A549 (cell line): ENCODE results near the gene CDH6.

Source experiments
- CEBPB ChIP-seq, 2 experiments: fragments of >200 bp in 1 of 2; sonication (Bioruptor Twin) in 1 of 2; formaldehyde crosslinking in 1 of 2; IDR thresholded peaks; 2 replicates each; pipeline ENCODE4 v1.6.1; 2012 to 2016
- CHD2 ChIP-seq: fragments of 150-350 bp; IDR thresholded peaks from 2 replicates; pipeline ENCODE4 v1.6.1; 2014; ENCODE audit warnings: low read length; ENCODE audit not compliant: partially characterized antibody
- CHD4 ChIP-seq: fragments of 200-600 bp; sonication (generic); IDR thresholded peaks from 2 replicates; pipeline ENCODE4 v1.6.1; 2016; ENCODE audit warnings: antibody characterized with exemption, mild to moderate bottlenecking, borderline replicate concordance
- CTCF ChIP-seq: fragments of >200 bp; sonication (Bioruptor Twin); formaldehyde crosslinking; IDR thresholded peaks from 3 replicates; pipeline ENCODE4 v1.5.1; 2016
- HDAC2 ChIP-seq: fragments of 200-600 bp; sonication (generic); IDR thresholded peaks from 2 replicates; pipeline ENCODE4 v1.6.1; 2016
- MAFK ChIP-seq: fragments of 450-650 bp; IDR thresholded peaks from 2 replicates; pipeline ENCODE4 v1.6.1; 2014; ENCODE audit not compliant: partially characterized antibody
- MAZ ChIP-seq: fragments of 150-350 bp; IDR thresholded peaks from 2 replicates; pipeline ENCODE4 v1.6.1; 2014; ENCODE audit warnings: antibody characterized with exemption, low read depth, low read length, borderline replicate concordance
- NPAS2 ChIP-seq: fragments of 250-450 bp; sonication (Bioruptor Pico); IDR thresholded peaks from 2 replicates; pipeline ENCODE4 v1.8.0; 2022; ENCODE audit warnings: mild to moderate bottlenecking, moderate library complexity, borderline replicate concordance
- POLR2A ChIP-seq: IDR thresholded peaks from 2 replicates; pipeline ENCODE4 v1.6.1; 2012; ENCODE audit warnings: mild to moderate bottlenecking, low read length
- REST ChIP-seq: fragments of 200-600 bp; sonication (generic); IDR thresholded peaks from 2 replicates; pipeline ENCODE4 v1.6.1; 2016; ENCODE audit warnings: antibody characterized with exemption, mild to moderate bottlenecking, moderate library complexity
- SMC3 ChIP-seq: fragments of >200 bp; sonication (Bioruptor Twin); formaldehyde crosslinking; IDR thresholded peaks from 3 replicates; pipeline ENCODE4 v1.6.1; 2018; ENCODE audit warnings: inconsistent platforms
- USF2 ChIP-seq: fragments of 450-650 bp; IDR thresholded peaks from 2 replicates; pipeline ENCODE4 v1.6.1; 2014; ENCODE audit warnings: antibody characterized with exemption

- TF ChIP-seq USF2, result no peak
- no peak for TF ChIP-seq CEBPB (IDR thresholded peaks at IDR 0.05)
- no peak for TF ChIP-seq POLR2A
- no peak for TF ChIP-seq CTCF
- TF ChIP-seq NPAS2 (CRISPR knock-in tag), result no peak
- no peak for TF ChIP-seq MAZ
- TF ChIP-seq HDAC2, result no peak
- no peak for TF ChIP-seq MAFK
- TF ChIP-seq REST, result no peak
- TF ChIP-seq CHD4, result no peak
- no peak for TF ChIP-seq SMC3
- no peak for TF ChIP-seq CHD2
Observed at GRCh38 chr5:31335456-31335855, 142.0 kb downstream of the CDH6 start.
